ENCODE results near the gene LRRC23. TPM values are rescaled to one million over a fixed set of nuclear protein-coding genes. Genes with fewer than 3 reads are reported as not detected.
"Not testable (repeated sequence)": the region's sequence is repeated elsewhere in the genome, so short reads cannot be mapped to it uniquely, and the experiment has no call there.

Gene LRRC23
- total RNA-seq, 2 donors from 2014 or later, result 8.5 TPM

DNA sequence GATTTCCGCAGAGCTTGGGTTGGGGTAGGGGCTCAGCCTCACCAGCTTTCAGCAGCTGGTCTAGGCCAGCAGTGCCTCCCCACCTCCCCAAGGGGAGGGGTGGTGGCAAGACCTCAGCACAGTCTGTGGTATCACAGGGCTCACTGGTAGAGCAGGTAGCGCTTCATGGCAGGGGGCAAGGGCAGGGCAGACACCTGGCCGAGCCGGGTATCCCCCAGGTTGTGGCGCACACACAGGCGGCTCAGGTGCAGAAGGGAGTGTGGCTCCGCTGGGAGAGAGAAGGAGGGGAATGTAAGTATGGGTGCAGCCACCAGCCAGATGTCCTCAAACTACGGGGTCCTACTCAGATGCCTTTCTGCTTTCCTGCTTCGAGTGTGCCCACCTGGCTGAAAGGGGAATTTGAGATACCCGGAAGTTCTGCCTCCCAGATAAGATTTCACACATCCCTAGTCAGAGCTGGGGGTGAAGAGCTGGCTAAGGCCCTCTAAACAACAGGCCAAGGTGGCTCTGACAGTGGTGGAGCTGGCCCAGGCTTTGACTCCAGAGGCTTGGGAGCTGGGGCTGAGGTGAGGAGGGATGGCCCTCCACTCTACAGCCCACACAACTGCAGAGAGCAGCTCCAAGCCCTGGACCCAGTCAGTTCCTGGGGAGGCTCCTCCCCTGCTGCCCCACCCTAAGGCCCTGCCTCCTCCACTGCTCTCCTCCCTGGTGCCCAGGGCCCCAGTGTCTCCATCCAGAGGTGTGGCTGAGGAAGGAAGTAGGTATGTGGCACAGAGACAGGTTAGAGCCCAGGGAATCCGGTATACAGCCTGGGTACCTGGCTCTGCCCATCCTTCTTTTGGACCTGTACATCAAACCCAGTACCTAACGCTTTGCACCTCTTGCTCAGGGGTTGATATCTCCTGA lies 33.3 kb upstream of the LRRC23 start:
- Histone ChIP-seq H3K9me3 (no peaks in the 10 kb centered on the region), H3K27me3 (replicated peaks; ENCODE audit: insufficient read depth) (no peaks in the 10 kb centered on the region), H3K27ac (peak overlapping the region; percentile 89 to 94), H3K4me3 (peak overlapping the region; percentile 97), H3K36me3 (peaks cover 11% of the 10 kb centered on the region), H3K4me1 (ENCODE audit: control insufficient read depth in 1 of 2, low read depth in 2 of 2) (peaks cover 33 to 50% of the 10 kb centered on the region in 2 donors)
- ATAC-seq (ENCODE audit: insufficient number of reproducible peaks, low FRiP score, low read depth) (no peak), DNase-seq (ENCODE audit: low spot score) (no peak)
- TF ChIP-seq, protein P1, sequence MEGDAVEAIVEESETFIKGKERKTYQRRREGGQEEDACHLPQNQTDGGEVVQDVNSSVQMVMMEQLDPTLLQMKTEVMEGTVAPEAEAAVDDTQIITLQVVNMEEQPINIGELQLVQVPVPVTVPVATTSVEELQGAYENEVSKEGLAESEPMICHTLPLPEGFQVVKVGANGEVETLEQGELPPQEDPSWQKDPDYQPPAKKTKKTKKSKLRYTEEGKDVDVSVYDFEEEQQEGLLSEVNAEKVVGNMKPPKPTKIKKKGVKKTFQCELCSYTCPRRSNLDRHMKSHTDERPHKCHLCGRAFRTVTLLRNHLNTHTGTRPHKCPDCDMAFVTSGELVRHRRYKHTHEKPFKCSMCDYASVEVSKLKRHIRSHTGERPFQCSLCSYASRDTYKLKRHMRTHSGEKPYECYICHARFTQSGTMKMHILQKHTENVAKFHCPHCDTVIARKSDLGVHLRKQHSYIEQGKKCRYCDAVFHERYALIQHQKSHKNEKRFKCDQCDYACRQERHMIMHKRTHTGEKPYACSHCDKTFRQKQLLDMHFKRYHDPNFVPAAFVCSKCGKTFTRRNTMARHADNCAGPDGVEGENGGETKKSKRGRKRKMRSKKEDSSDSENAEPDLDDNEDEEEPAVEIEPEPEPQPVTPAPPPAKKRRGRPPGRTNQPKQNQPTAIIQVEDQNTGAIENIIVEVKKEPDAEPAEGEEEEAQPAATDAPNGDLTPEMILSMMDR (IDR thresholded peaks at IDR 0.05), result no peak

DNA sequence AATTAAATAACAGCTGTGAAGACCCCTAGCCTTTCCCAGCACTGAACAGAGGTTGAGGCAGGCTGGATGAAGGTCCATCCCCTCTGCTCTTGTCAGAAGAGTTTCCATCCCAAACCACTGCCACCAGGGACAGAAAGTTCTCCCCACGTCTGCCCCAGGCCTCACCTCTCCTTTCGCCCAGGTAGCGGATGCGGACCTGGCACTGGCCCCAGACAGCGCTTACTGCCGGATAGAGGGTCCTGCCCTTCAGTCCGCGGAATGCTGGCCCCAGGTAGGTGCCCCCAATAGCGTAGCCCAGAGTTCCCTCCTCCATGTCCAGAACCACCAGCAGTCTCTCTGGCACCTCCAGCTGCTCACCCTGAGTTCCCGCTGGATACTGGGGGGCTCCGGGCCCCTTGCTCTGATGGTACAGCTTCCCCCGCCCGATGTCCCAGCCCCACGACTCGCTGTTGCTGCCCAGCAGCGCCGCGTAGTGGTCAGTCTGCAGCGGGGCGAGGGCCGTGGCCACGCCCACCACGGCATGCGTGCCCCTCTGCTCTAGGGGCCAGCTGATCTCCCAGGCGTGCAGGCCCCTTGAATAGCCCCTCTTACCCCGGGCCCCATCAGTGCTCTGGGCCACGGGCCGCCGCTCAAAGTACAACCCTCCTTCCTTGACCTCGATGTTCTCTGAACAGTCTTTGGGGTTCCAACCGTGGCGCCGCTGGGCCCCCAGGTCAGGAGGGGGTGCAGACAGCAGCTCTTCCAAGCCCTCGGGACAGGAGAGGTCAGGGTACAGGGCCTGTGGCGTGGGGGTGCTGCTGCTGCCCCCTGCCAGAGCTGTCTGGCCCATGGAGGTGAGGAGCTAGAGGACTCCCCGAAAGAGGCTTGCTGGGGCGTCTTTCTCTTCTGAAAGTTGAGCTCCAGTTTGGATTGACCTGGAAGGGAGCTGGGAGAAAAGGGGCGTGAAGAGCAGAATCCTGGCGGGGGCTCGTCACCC lies 32.3 kb upstream of the LRRC23 start:
- H3K9me3 ChIP-seq, result no peaks in the 10 kb centered on the region
- peak overlapping the region; percentile 89 to 94 for H3K27ac ChIP-seq
- peaks cover 33 to 43% of the 10 kb centered on the region in 2 donors for H3K4me1 ChIP-seq (ENCODE audit: control insufficient read depth in 1 of 2, low read depth in 2 of 2)
- TF ChIP-seq, protein P1 (IDR thresholded peaks at IDR 0.05), result peak; percentile 91
- DNase-seq (ENCODE audit: low spot score) (peak; percentile 43), ATAC-seq (ENCODE audit: insufficient number of reproducible peaks, low FRiP score, low read depth) (peak; percentile 40)
- H3K4me3 ChIP-seq, result peak overlapping the region; percentile 97
- H3K36me3 ChIP-seq, result peaks cover 11% of the 10 kb centered on the region
- no peaks in the 10 kb centered on the region for H3K27me3 ChIP-seq (replicated peaks; ENCODE audit: insufficient read depth)

DNA sequence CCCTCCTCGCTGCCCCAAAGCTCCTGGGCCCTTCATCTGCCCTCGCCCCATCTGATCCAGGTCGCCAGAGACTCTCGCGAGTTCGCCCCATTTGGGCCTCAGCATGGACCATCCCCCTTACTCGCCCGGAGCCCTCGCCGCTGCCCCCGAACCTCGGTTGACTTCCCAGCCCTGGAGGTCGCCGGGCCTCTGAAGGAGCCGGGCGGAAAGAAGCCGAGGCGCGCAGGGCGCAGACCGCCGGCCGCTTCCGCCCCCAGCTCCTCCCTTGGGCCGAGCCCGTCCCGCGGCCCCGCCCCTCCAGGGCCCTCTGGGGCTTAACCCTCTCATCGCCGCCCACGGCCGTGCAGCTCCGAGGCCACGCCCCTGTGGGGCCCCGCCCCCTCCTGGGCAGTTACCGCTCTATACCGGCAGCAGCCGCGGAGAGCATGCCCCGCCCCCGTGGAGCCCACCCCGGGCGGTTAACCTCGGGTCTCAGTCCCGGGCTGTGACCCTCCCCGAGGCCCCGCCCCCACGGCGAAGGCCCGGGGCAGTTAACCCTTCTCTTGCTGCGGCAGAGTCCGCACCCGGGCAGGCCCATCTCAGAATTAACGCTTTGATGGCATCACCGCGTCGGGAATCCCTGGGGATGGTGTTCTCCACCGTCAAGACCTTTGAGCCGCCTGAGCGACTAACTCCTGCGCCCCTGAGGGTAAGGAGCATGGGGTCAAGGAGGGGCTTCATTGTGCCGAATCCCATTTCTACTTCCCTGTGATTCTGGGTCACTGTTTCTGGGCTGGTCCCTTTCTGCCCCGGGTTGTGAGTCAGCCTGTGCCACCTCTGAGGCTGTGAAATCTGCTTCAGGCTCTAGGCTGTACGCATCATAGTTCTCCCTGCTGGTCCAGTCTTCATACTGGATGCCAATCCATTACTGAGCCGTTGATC lies 31.3 kb upstream of the LRRC23 start, which contains the start of gene SPSB2:
Gene SPSB2, minus strand, starts transcription at position 210 of the 921 bp plus-strand sequence. CDS start 402 bp downstream, outside the sequence.
- H3K27me3 ChIP-seq (replicated peaks; ENCODE audit: insufficient read depth), result no peaks in the 10 kb centered on the region
- H3K9me3 ChIP-seq, result no peaks in the 10 kb centered on the region
- H3K36me3 ChIP-seq, result peaks cover 11% of the 10 kb centered on the region
- ATAC-seq (ENCODE audit: insufficient number of reproducible peaks, low FRiP score, low read depth) (peak; percentile 90), DNase-seq (ENCODE audit: low spot score) (peak; percentile 88)
- H3K4me1 ChIP-seq (ENCODE audit: control insufficient read depth in 1 of 2, low read depth in 2 of 2), result peaks cover 31 to 42% of the 10 kb centered on the region in 2 donors
- TF ChIP-seq, protein P1 (IDR thresholded peaks at IDR 0.05), result no peak
- peak within 1 kb of the TSS; percentile 97 for H3K4me3 ChIP-seq
- H3K27ac ChIP-seq, result peak within 1 kb of the TSS; percentile 89 to 94

DNA sequence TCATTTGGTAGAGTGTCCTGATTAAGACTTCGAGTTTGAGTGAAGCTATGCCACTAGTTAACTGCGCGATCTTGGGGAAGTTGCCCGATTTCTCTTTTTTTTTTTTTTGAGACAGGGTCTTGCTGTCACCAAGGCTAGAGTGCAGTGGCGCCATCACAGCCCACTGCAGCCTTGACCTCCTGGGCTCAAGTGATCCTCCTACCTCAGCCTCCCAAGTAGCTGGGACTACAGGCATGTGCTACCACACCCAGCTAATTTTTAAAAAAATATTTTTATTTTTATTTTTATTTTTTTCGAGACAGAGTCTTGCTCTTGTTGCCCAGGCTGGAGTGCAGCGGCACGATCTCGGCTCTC lies 30.6 kb upstream of the LRRC23 start:
- Histone ChIP-seq H3K4me1 (ENCODE audit: control insufficient read depth in 1 of 2, low read depth in 2 of 2) (peaks cover 25 to 36% of the 10 kb centered on the region in 2 donors), H3K36me3 (peaks cover 11% of the 10 kb centered on the region), H3K4me3 (peak overlapping the region; percentile 97), H3K27ac (peak overlapping the region; percentile 89 to 94)
- not testable (repeated sequence) for DNase-seq (ENCODE audit: low spot score); H3K27me3 ChIP-seq (replicated peaks; ENCODE audit: insufficient read depth); ATAC-seq (ENCODE audit: insufficient number of reproducible peaks, low FRiP score, low read depth); H3K9me3 ChIP-seq

DNA sequence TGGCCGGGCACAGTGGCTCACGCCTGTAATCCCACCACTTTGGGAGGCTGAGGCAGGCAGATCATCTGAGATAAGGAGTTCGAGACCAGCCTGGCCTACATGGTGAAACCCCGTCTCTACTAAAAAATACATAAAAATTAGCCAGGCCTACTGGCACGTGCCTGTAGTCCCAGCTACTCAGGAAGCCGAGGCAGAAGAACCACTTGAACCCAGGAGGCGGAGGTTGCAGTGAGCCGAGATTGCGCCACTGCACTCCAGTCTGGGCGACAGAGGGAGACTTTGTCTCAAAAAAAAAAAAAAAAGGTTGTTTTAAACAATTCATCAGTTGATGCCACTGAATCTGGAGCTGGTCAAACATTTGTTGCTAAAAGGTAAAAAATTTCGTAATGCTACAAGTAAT lies 24.8 kb upstream of the LRRC23 start:
- peaks cover 13% of the 10 kb centered on the region for H3K36me3 ChIP-seq
- H3K27me3 ChIP-seq (replicated peaks; ENCODE audit: insufficient read depth); H3K9me3 ChIP-seq; DNase-seq (ENCODE audit: low spot score); H3K4me1 ChIP-seq (ENCODE audit: control insufficient read depth in 1 of 2, low read depth in 2 of 2); ATAC-seq (ENCODE audit: insufficient number of reproducible peaks, low FRiP score, low read depth); H3K27ac ChIP-seq; H3K4me3 ChIP-seq: not testable (repeated sequence)
